PC-3 (cell line): ENCODE measurements around the gene EIPR1. TPM values are rescaled to one million over a fixed set of nuclear protein-coding genes. Genes with fewer than 3 reads are reported as not detected.

Experiments
- ATAC-seq: fragments of 200-7000 bp; cut with Tn5 transposase; 2 replicates; pipeline ENCODE4 v1.9.1; 2020; ENCODE audit warnings: mild to moderate bottlenecking, moderate library complexity
- BruUV-seq: library from RNA; stranded (reverse); fragments of 400-500 nt; replicated peaks from 2 replicates; lab custom pipeline; 2021; lab: Mats Ljungman, UMichigan
- CTCF ChIA-PET: fragments of 300-600 bp; sonication (Branson Sonifier 250); formaldehyde crosslinking; loops from one replicate; lab custom pipeline; 2022; ENCODE audit warnings: antibody characterized with exemption; lab: Charles Lee
- POLR2A ChIA-PET: fragments of 300-600 bp; sonication (Branson Sonifier 250); formaldehyde crosslinking; loops from one replicate; lab custom pipeline; 2022; ENCODE audit warnings: antibody characterized with exemption; ENCODE audit not compliant: unreplicated experiment; lab: Charles Lee
- DNase-seq: peaks from one replicate; pipeline ENCODE4 v3.0.0-alpha.2; 2015
- H2AFZ ChIP-seq: fragments of 300-600 bp; sonication (generic); 2 replicates; pipeline ENCODE4 v1.6.0; 2016; ENCODE audit warnings: antibody characterized with exemption, low read length
- H3F3A ChIP-seq: fragments of 300-600 bp; sonication (generic); one replicate; pipeline ENCODE4 v1.6.0; 2017; ENCODE audit warnings: antibody characterized with exemption, low read length, control low read depth, mild to moderate bottlenecking; ENCODE audit not compliant: unreplicated experiment
- H3K27ac ChIP-seq: fragments of 300-600 bp; sonication (generic); 2 replicates; pipeline ENCODE4 v1.5.1; 2016; ENCODE audit warnings: mild to moderate bottlenecking, low read length
- H3K27me3 ChIP-seq: fragments of 300-600 bp; sonication (generic); 2 replicates; pipeline ENCODE4 v1.6.1; 2016; ENCODE audit warnings: low read length, mixed read lengths
- H3K36me3 ChIP-seq: fragments of 300-600 bp; sonication (generic); 2 replicates; pipeline ENCODE4 v1.6.1; 2016; ENCODE audit warnings: low read depth, mixed run types, low read length, mixed read lengths
- H3K4me1 ChIP-seq: fragments of 300-600 bp; sonication (generic); 2 replicates; pipeline ENCODE4 v1.5.1; 2016; ENCODE audit warnings: low read length; ENCODE audit not compliant: insufficient read depth
- H3K4me2 ChIP-seq: fragments of 300-600 bp; sonication (generic); 2 replicates; pipeline ENCODE4 v1.6.0; 2016; ENCODE audit warnings: low read length
- H3K4me3 ChIP-seq: fragments of 300-600 bp; sonication (generic); 2 replicates; pipeline ENCODE4 v1.5.1; 2016; ENCODE audit warnings: mild to moderate bottlenecking, low read length, mixed read lengths
- H3K79me2 ChIP-seq: fragments of 300-600 bp; sonication (generic); 2 replicates; pipeline ENCODE4 v1.6.1; 2017; ENCODE audit warnings: low read length, mixed read lengths
- H3K9ac ChIP-seq: fragments of 300-600 bp; sonication (generic); 2 replicates; pipeline ENCODE4 v1.6.0; 2016; ENCODE audit warnings: mild to moderate bottlenecking, low read length
- H3K9me2 ChIP-seq: fragments of 300-600 bp; sonication (generic); replicated peaks from 2 replicates; pipeline ENCODE4 v1.6.1; 2016; ENCODE audit warnings: mixed run types, low read length, mixed read lengths
- H3K9me3 ChIP-seq: fragments of 300-600 bp; sonication (generic); 2 replicates; pipeline ENCODE4 v1.6.1; 2016; ENCODE audit warnings: low read length, mixed read lengths
- H4K20me1 ChIP-seq: fragments of 300-600 bp; sonication (generic); 2 replicates; pipeline ENCODE4 v1.6.1; 2016; ENCODE audit warnings: low read length, mixed read lengths
- EZH2 ChIP-seq: fragments of 300-600 bp; sonication (generic); IDR thresholded peaks from one replicate; pipeline ENCODE4 v1.6.1; 2017; ENCODE audit warnings: antibody characterized with exemption, mild to moderate bottlenecking, low read length; ENCODE audit not compliant: unreplicated experiment
- EZH2phosphoT487 ChIP-seq: fragments of 300-600 bp; sonication (generic); IDR thresholded peaks from 2 replicates; pipeline ENCODE4 v1.6.1; 2018; ENCODE audit warnings: mild to moderate bottlenecking, antibody characterized with exemption, low read length, borderline replicate concordance
- intact Hi-C: fragments of 100-400 bp; cut with micrococcal nuclease; formaldehyde crosslinking; loops from 2 replicates; pipeline ENCODE4 v1.9.0; 2023
- total RNA-seq: library from RNA; depleted of rRNA; stranded (reverse); fragments of >200 nt; gene quantifications from 2 replicates; pipeline ENCODE4 v1.2.3, GENCODE V29; 2014
- TF ChIP-seq, protein P1 (sequence below): fragments of 300-600 bp; sonication (generic); conservative IDR thresholded peaks from 2 replicates; pipeline ENCODE4 v1.5.1; 2017; ENCODE audit warnings: antibody characterized with exemption, low read depth, mild to moderate bottlenecking, low read length

The EIPR1 gene
- total RNA-seq, 1 experiment from 2014 or later = 90.1 TPM

- Histone ChIP-seq H3K9me2 (no peaks in the 10 kb centered on the region), H3K9me3 (peaks cover 6% of the 10 kb centered on the region; the same call in 1 of the 2 replicates), H3K79me2 (no peaks in the 10 kb centered on the region), H3K4me3 (no peak overlapping the region), H2AFZ (no peak overlapping the region), H3K36me3 (peaks cover 17% of the 10 kb centered on the region; the same call in 1 of the 2 replicates), H3K27me3 (no peaks in the 10 kb centered on the region), H3K9ac (no peak overlapping the region), H3K4me2 (no peak overlapping the region), H3K4me1 (no peaks in the 10 kb centered on the region), H4K20me1 (no peaks in the 10 kb centered on the region), H3F3A (no peaks in the 10 kb centered on the region), H3K27ac (no peak overlapping the region)
- BruUV-seq = no TSS peak
- ChIA-PET POLR2A (no interaction called here), CTCF (no interaction called here)
- ATAC-seq (no peak), DNase-seq (no peak)
- intact Hi-C loops = no loop called here
- TF ChIP-seq EZH2 (no peak), EZH2phosphoT487 (no peak)
- TF ChIP-seq, protein P1, sequence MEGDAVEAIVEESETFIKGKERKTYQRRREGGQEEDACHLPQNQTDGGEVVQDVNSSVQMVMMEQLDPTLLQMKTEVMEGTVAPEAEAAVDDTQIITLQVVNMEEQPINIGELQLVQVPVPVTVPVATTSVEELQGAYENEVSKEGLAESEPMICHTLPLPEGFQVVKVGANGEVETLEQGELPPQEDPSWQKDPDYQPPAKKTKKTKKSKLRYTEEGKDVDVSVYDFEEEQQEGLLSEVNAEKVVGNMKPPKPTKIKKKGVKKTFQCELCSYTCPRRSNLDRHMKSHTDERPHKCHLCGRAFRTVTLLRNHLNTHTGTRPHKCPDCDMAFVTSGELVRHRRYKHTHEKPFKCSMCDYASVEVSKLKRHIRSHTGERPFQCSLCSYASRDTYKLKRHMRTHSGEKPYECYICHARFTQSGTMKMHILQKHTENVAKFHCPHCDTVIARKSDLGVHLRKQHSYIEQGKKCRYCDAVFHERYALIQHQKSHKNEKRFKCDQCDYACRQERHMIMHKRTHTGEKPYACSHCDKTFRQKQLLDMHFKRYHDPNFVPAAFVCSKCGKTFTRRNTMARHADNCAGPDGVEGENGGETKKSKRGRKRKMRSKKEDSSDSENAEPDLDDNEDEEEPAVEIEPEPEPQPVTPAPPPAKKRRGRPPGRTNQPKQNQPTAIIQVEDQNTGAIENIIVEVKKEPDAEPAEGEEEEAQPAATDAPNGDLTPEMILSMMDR = no peak
These were observed 125.7 kb downstream of the EIPR1 start for GRCh38 chr2:3251946-3252345.

DNA sequence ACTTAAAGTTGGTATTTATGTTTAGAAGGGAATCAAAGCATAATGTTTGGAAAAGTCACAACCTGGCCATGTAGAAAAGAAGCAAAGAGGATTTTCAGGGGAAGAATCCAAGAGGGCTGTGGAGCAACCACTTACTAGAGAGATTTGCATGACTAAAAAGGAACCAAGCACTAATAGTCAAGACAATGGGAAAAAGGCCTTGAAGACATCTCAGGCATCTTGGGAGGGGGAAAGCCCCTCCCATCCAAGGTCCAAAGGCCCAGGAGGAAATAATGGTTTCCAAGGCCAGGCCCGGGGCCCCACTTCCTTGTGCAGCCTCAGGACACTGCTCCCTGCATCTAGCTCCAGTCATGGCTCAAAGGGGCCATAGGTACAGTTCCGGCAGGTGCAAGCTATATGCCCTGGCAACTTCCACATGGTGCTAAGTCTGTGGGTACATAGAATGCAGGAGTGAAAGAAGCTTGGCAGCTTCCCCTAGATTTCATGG, 128.1 kb downstream of the EIPR1 start:
- Histone ChIP-seq H3K27me3 (no peaks in the 10 kb centered on the region), H3K4me2 (no peak overlapping the region), H3K79me2 (no peaks in the 10 kb centered on the region), H3K36me3 (peaks cover 17% of the 10 kb centered on the region; the same call in 1 of the 2 replicates), H3K9me3 (peaks cover 6% of the 10 kb centered on the region; the same call in 1 of the 2 replicates), H3K9me2 (no peaks in the 10 kb centered on the region), H3K9ac (no peak overlapping the region), H3K27ac (no peak overlapping the region), H4K20me1 (no peaks in the 10 kb centered on the region), H3F3A (no peaks in the 10 kb centered on the region), H3K4me1 (no peaks in the 10 kb centered on the region), H3K4me3 (no peak overlapping the region), H2AFZ (no peak overlapping the region)
- DNase-seq (no peak), ATAC-seq (no peak)
- TF ChIP-seq, protein P1 = no peak
- TF ChIP-seq EZH2phosphoT487 (no peak), EZH2 (no peak)
- intact Hi-C loops = no loop called here
- POLR2A ChIA-PET = no interaction called here
- no TSS peak for BruUV-seq
- CTCF ChIA-PET = no interaction called here

DNA sequence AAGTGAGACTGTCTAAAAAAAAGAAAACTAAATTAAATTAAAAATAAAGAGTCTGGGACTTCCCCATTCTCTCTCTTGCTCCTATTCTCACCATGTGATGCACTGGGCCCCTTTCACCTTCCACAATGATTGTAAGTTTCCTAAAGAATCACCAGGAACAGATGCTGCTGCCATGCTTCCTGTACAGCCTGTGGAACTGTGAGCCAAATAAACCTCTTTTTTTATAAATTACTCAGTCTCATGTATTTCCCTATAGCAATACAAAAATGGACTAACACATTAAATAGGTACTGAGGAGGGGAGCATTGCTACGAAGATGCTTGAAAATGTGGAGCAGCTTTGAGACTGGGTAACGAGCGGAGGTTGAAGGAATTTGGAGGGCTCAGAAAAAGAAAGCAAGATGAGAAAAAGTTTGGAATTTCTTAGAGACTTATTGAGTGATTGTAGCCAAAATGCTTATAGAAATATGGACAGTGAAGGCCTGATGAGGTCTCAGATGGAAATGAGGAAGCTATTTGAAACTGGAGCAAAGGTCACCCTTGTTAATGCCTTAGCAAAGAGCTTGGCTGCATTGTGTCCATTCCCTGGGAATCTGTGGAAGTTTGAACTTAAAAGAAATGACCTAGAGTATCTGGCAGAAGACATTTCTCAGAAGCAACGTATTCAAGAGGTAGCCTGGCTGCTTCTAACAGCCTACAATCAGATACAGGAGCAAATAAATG, 128.7 kb downstream of the EIPR1 start:
- Histone ChIP-seq H3K4me1 (no peaks in the 10 kb centered on the region), H3K27me3 (no peaks in the 10 kb centered on the region), H4K20me1 (no peaks in the 10 kb centered on the region), H3K27ac (no peak overlapping the region), H3K9ac (no peak overlapping the region), H3K36me3 (peaks cover 17% of the 10 kb centered on the region; the same call in 1 of the 2 replicates), H3K79me2 (no peaks in the 10 kb centered on the region), H3K4me2 (no peak overlapping the region), H3F3A (no peaks in the 10 kb centered on the region), H3K9me3 (peaks cover 6% of the 10 kb centered on the region; the same call in 1 of the 2 replicates), H3K4me3 (no peak overlapping the region), H3K9me2 (no peaks in the 10 kb centered on the region), H2AFZ (no peak overlapping the region)
- no peak for TF ChIP-seq EZH2
- TF ChIP-seq, protein P1 = no peak
- no peak for TF ChIP-seq EZH2phosphoT487
- DNase-seq = no peak
- ChIA-PET POLR2A (no interaction called here), CTCF (no interaction called here)
- BruUV-seq = no TSS peak
- no peak for ATAC-seq
- intact Hi-C loops = no loop called here
